IMR-90 (cell line): Measurements from ENCODE around the gene ANKMY2. TPM values are rescaled to one million over a fixed set of nuclear protein-coding genes. Genes with fewer than 3 reads are reported as not detected.

Source experiments
- ATAC-seq: fragments of 200-7000 bp; cut with Tn5 transposase; 2 replicates; pipeline ENCODE4 v1.9.1; 2020; ENCODE audit warnings: low read depth, mild to moderate bottlenecking, moderate library complexity
- BruUV-seq: library from RNA; stranded (reverse); fragments of 400-500 nt; replicated peaks from 2 replicates; lab custom pipeline; 2021; lab: Mats Ljungman, UMichigan
- CTCF ChIA-PET: fragments of 300-600 bp; formaldehyde crosslinking; extraction: SDS; loops from one replicate; lab custom pipeline; 2021; ENCODE audit warnings: antibody characterized with exemption; lab: Yijun Ruan, JAX
- POLR2A ChIA-PET: fragments of 300-600 bp; sonication (Branson Sonifier 250); formaldehyde crosslinking; loops from one replicate; lab custom pipeline; 2022; ENCODE audit warnings: antibody characterized with exemption; ENCODE audit not compliant: unreplicated experiment; lab: Charles Lee
- DNase-seq: peaks from one replicate; pipeline ENCODE4 v3.0.0; 2013
- H2AFZ ChIP-seq: replicated peaks from 2 replicates; pipeline ENCODE3; 2013; ENCODE audit warnings: low read length, mild to moderate bottlenecking; ENCODE audit not compliant: poor library complexity
- H2AK5ac ChIP-seq: 2 replicates; pipeline ENCODE4 v1.6.1; 2013; ENCODE audit warnings: low read depth, low read length, inconsistent platforms
- H2AK9ac ChIP-seq: replicated peaks from 2 replicates; pipeline ENCODE3; 2013; ENCODE audit warnings: mild to moderate bottlenecking, low read depth, low read length, moderate library complexity; ENCODE audit not compliant: poor library complexity
- H2BK120ac ChIP-seq: 2 replicates; pipeline ENCODE4 v1.6.1; 2013; ENCODE audit warnings: low read depth, low read length, inconsistent platforms
- H2BK15ac ChIP-seq: 3 replicates; pipeline ENCODE4 v1.6.1; 2013; ENCODE audit warnings: low read depth, low read length, inconsistent platforms
- H2BK20ac ChIP-seq: 2 replicates; pipeline ENCODE4 v1.6.1; 2013; ENCODE audit warnings: low read depth, mild to moderate bottlenecking, inconsistent platforms, low read length, moderate library complexity
- H2BK5ac ChIP-seq: 2 replicates; pipeline ENCODE4 v1.6.1; 2013; ENCODE audit warnings: mild to moderate bottlenecking, low read depth, low read length, inconsistent platforms; ENCODE audit not compliant: poor library complexity, severe bottlenecking
- H3K14ac ChIP-seq: replicated peaks from 2 replicates; pipeline ENCODE4 v1.6.1; 2013; ENCODE audit warnings: low read depth, low read length, inconsistent platforms
- H3K18ac ChIP-seq: 2 replicates; pipeline ENCODE4 v1.6.1; 2013; ENCODE audit warnings: low read depth, low read length, control low read depth
- H3K23ac ChIP-seq: 2 replicates; pipeline ENCODE4 v1.6.1; 2013; ENCODE audit warnings: low read depth, low read length, inconsistent platforms
- H3K27ac ChIP-seq: 2 replicates; pipeline ENCODE4 v1.5.1; 2013; ENCODE audit warnings: mild to moderate bottlenecking, control low read depth, low read length; ENCODE audit not compliant: insufficient read depth
- H3K27me3 ChIP-seq: 2 replicates; pipeline ENCODE4 v1.6.1; 2013; ENCODE audit warnings: low read length; ENCODE audit not compliant: control insufficient read depth, insufficient read depth
- H3K36me3 ChIP-seq: 2 replicates; pipeline ENCODE4 v1.6.1; 2013; ENCODE audit warnings: low read length, mixed read lengths; ENCODE audit not compliant: control insufficient read depth, insufficient read depth
- H3K4ac ChIP-seq: 2 replicates; pipeline ENCODE4 v1.6.1; 2013; ENCODE audit warnings: low read depth, low read length, inconsistent platforms
- H3K4me1 ChIP-seq: 2 replicates; pipeline ENCODE4 v1.6.1; 2013; ENCODE audit warnings: low read length, mixed read lengths; ENCODE audit not compliant: control insufficient read depth, insufficient read depth
- H3K4me2 ChIP-seq: 2 replicates; pipeline ENCODE4 v1.6.1; 2013; ENCODE audit warnings: low read depth, mild to moderate bottlenecking, control low read depth, low read length, moderate library complexity
- H3K4me3 ChIP-seq: 2 replicates; pipeline ENCODE4 v1.5.1; 2013; ENCODE audit warnings: low read depth, mild to moderate bottlenecking, control low read depth, low read length, moderate library complexity; ENCODE audit not compliant: insufficient read depth
- H3K56ac ChIP-seq: 2 replicates; pipeline ENCODE4 v1.6.1; 2013; ENCODE audit warnings: low read length, inconsistent platforms; ENCODE audit not compliant: insufficient read depth; ENCODE audit errors: extremely low read depth
- H3K79me1 ChIP-seq, 2 experiments: 2 replicates each; pipeline ENCODE4 v1.6.1; 2013; ENCODE audit warnings: low read length in 2 of 2, inconsistent platforms in 1 of 2, low read depth in 1 of 2
- H3K9ac ChIP-seq: 2 replicates; pipeline ENCODE4 v1.6.1; 2013; ENCODE audit warnings: low read depth, low read length, control low read depth
- H3K9me1 ChIP-seq: 2 replicates; pipeline ENCODE4 v1.6.1; 2013; ENCODE audit warnings: low read length, inconsistent platforms; ENCODE audit not compliant: insufficient read depth
- H3K9me3 ChIP-seq: 2 replicates; pipeline ENCODE4 v1.6.1; 2013; ENCODE audit warnings: low read length; ENCODE audit not compliant: control insufficient read depth, insufficient read depth
- H4K20me1 ChIP-seq: 2 replicates; pipeline ENCODE4 v1.6.1; 2013; ENCODE audit warnings: low read length, inconsistent platforms; ENCODE audit not compliant: insufficient read depth
- H4K5ac ChIP-seq: 2 replicates; pipeline ENCODE4 v1.6.1; 2013; ENCODE audit warnings: mild to moderate bottlenecking, low read depth, low read length, control low read depth
- H4K8ac ChIP-seq, 2 experiments: 2 replicates each; pipeline ENCODE4 v1.6.1; 2013; ENCODE audit warnings: low read depth in 2 of 2, low read length in 2 of 2, control low read depth in 1 of 2, inconsistent platforms in 1 of 2
- H4K91ac ChIP-seq: 2 replicates; pipeline ENCODE4 v1.6.1; 2013; ENCODE audit warnings: low read depth, low read length, inconsistent platforms; ENCODE audit not compliant: insufficient read depth
- CHD1 ChIP-seq: IDR thresholded peaks from 2 replicates; pipeline ENCODE4 v1.6.1; 2012; ENCODE audit warnings: low read depth, low read length, improper control_type of control experiment
- ELK1 ChIP-seq: fragments of 150-350 bp; IDR thresholded peaks from 2 replicates; pipeline ENCODE4 v1.6.1; 2016; ENCODE audit warnings: low read depth, mild to moderate bottlenecking, low read length, moderate library complexity, borderline replicate concordance
- FOS ChIP-seq: fragments of 150-350 bp; IDR thresholded peaks from 2 replicates; pipeline ENCODE4 v1.6.1; 2016; ENCODE audit warnings: low read depth, low read length
- RCOR1 ChIP-seq: IDR thresholded peaks from 2 replicates; pipeline ENCODE4 v1.6.1; 2012; ENCODE audit warnings: mild to moderate bottlenecking, low read length, improper control_type of control experiment; ENCODE audit not compliant: insufficient replicate concordance
- SMC3 ChIP-seq: fragments of 150-350 bp; IDR thresholded peaks from 2 replicates; pipeline ENCODE4 v1.6.1; 2016; ENCODE audit warnings: low read depth, mild to moderate bottlenecking, antibody characterized with exemption, low read length, moderate library complexity
- WGBS, 2 experiments: methylation state at CpG; one replicate each; pipeline versions ENCODE4 v1.1.5 to v1.1.7; 2013; ENCODE audit warnings: missing lambda C conversion rate in 2 of 2; ENCODE audit not compliant: insufficient read length in 1 of 2; ENCODE audit errors: extremely low coverage in 2 of 2; 5-methylcytosine and 5-hydroxymethylcytosine counted together
- dilution Hi-C: fragments of 300-500 bp; cut with HindIII; formaldehyde crosslinking; loops from one replicate; pipeline ENCODE4 v1.14.3; 2018; ENCODE audit warnings: low sequenced_read_pairs; ENCODE audit not compliant: unreplicated experiment
- in situ Hi-C: fragments of 300-500 bp; cut with MboI; formaldehyde crosslinking; loops from 3 replicates; pipeline ENCODE4 v1.14.3; 2019; ENCODE audit warnings: low sequenced_read_pairs, inconsistent platforms, mixed read lengths
- intact Hi-C: fragments of 100-400 bp; cut with micrococcal nuclease; formaldehyde crosslinking; loops from 2 replicates; pipeline ENCODE4 v1.10.0; 2022
- polyA plus RNA-seq, 3 experiments: library from polyadenylated mRNA; depleted of rRNA; stranded (reverse); fragments of >200 nt; gene quantifications; 2 replicates each; pipeline ENCODE4 v1.2.3, GENCODE V29; 2012; ENCODE audit warnings: low replicate concordance in 1 of 3
- total RNA-seq: library from RNA; depleted of rRNA; stranded (reverse); fragments of >200 nt; gene quantifications from 2 replicates; pipeline ENCODE4 v1.2.3, GENCODE V29; 2012
- TF ChIP-seq, protein P1 (sequence below): conservative IDR thresholded peaks from 2 replicates; pipeline ENCODE4 v1.5.1; 2012; ENCODE audit warnings: mild to moderate bottlenecking, low read depth, low read length, improper control_type of control experiment

Gene ANKMY2
- total and polyA plus RNA-seq, 2 of the 4 experiments (the other 2 are of a cell fraction) = 19.5 to 41.9 TPM

GRCh38 chr7:16581286-16581685 lies 64.3 kb downstream of the ANKMY2 start:
- H3K9ac ChIP-seq = no peak overlapping the region
- H3K79me1 ChIP-seq = no peaks in the 10 kb centered on the region
- BruUV-seq = no TSS peak
- H3K14ac ChIP-seq = no peak overlapping the region
- no peak overlapping the region for H4K8ac ChIP-seq
- H3K4me1 ChIP-seq = no peaks in the 10 kb centered on the region
- ATAC-seq (no peak), DNase-seq (no peak)
- H3K9me3 ChIP-seq = no peaks in the 10 kb centered on the region
- H2AFZ ChIP-seq = no peak overlapping the region
- no CpG with 5 or more reads among the region's 1 CpG for WGBS, 2 experiments
- dilution Hi-C loops (no loop called here), in situ Hi-C loops (no loop called here), intact Hi-C loops (no loop called here)
- no peaks in the 10 kb centered on the region for H4K20me1 ChIP-seq
- TF ChIP-seq SMC3 = no peak
- no peak for TF ChIP-seq ELK1
- no peak for TF ChIP-seq RCOR1
- TF ChIP-seq, protein P1, sequence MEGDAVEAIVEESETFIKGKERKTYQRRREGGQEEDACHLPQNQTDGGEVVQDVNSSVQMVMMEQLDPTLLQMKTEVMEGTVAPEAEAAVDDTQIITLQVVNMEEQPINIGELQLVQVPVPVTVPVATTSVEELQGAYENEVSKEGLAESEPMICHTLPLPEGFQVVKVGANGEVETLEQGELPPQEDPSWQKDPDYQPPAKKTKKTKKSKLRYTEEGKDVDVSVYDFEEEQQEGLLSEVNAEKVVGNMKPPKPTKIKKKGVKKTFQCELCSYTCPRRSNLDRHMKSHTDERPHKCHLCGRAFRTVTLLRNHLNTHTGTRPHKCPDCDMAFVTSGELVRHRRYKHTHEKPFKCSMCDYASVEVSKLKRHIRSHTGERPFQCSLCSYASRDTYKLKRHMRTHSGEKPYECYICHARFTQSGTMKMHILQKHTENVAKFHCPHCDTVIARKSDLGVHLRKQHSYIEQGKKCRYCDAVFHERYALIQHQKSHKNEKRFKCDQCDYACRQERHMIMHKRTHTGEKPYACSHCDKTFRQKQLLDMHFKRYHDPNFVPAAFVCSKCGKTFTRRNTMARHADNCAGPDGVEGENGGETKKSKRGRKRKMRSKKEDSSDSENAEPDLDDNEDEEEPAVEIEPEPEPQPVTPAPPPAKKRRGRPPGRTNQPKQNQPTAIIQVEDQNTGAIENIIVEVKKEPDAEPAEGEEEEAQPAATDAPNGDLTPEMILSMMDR = no peak
- TF ChIP-seq FOS = no peak
- TF ChIP-seq CHD1 = no peak
- no peak overlapping the region for H3K18ac ChIP-seq
- no peak overlapping the region for H4K5ac ChIP-seq
- H3K27me3 ChIP-seq = no peaks in the 10 kb centered on the region; the same call in 1 of the 2 replicates
- no peak overlapping the region for H2BK120ac ChIP-seq
- no peaks in the 10 kb centered on the region for H3K36me3 ChIP-seq
- no peak overlapping the region for H3K27ac ChIP-seq
- no peaks in the 10 kb centered on the region for H3K9me1 ChIP-seq
- H3K4me2 ChIP-seq = no peak overlapping the region
- H3K4me3 ChIP-seq = no peak overlapping the region
- no peak overlapping the region for H3K56ac ChIP-seq
- no peak overlapping the region for H2BK5ac ChIP-seq
- H2AK5ac ChIP-seq = no peak overlapping the region
- H2AK9ac ChIP-seq = no peak overlapping the region
- H3K23ac ChIP-seq = no peak overlapping the region
- no peak overlapping the region for H2BK15ac ChIP-seq
- no peak overlapping the region for H2BK20ac ChIP-seq
- POLR2A ChIA-PET = no interaction called here
- CTCF ChIA-PET = interaction anchor here (0.5 to 1.1 kb wide), 2 partner anchors 16 to 130 kb away, joined by 3 to 5 read pairs; no protein-coding TSS in a partner anchor
- no peak overlapping the region for H4K91ac ChIP-seq
- H3K4ac ChIP-seq = no peak overlapping the region
